H9 (cell line): ENCODE results near the gene ATG2B. TPM values are rescaled to one million over a fixed set of nuclear protein-coding genes. Genes with fewer than 3 reads are reported as not detected.

Experiments used
- DNase-seq: peaks from one replicate; pipeline ENCODE4 v3.0.0-alpha.2; 2017
- H2AFZ ChIP-seq: one replicate; pipeline ENCODE4 v1.6.1; 2013; ENCODE audit warnings: mild to moderate bottlenecking, low read length, control low read depth, moderate library complexity
- H2AK5ac ChIP-seq: 2 replicates; pipeline ENCODE4 v1.6.1; 2013; ENCODE audit warnings: low read length, control low read depth, mixed read lengths; ENCODE audit not compliant: insufficient read length
- H2BK120ac ChIP-seq: one replicate; pipeline ENCODE4 v1.6.1; 2013; ENCODE audit warnings: low read depth, mild to moderate bottlenecking, low read length, control low read depth, inconsistent platforms; ENCODE audit not compliant: poor library complexity, severe bottlenecking
- H2BK12ac ChIP-seq: 2 replicates; pipeline ENCODE4 v1.6.1; 2013; ENCODE audit warnings: low read length, control low read depth, mixed read lengths, low read depth; ENCODE audit not compliant: insufficient read length
- H2BK15ac ChIP-seq: 2 replicates; pipeline ENCODE4 v1.6.1; 2013; ENCODE audit warnings: low read depth, low read length, control low read depth
- H2BK20ac ChIP-seq: one replicate; pipeline ENCODE4 v1.6.1; 2013; ENCODE audit warnings: low read depth, mild to moderate bottlenecking, low read length, control low read depth, inconsistent platforms; ENCODE audit not compliant: poor library complexity, severe bottlenecking
- H2BK5ac ChIP-seq: 2 replicates; pipeline ENCODE4 v1.6.1; 2013; ENCODE audit warnings: low read length, control low read depth, mixed read lengths; ENCODE audit not compliant: insufficient read length
- H3K14ac ChIP-seq: 2 replicates; pipeline ENCODE4 v1.6.1; 2013; ENCODE audit warnings: low read length, control low read depth; ENCODE audit not compliant: insufficient read depth
- H3K18ac ChIP-seq: 2 replicates; pipeline ENCODE4 v1.6.1; 2013; ENCODE audit warnings: low read depth, mild to moderate bottlenecking, mixed read lengths, low read length, control low read depth; ENCODE audit not compliant: insufficient read length
- H3K23ac ChIP-seq: 2 replicates; pipeline ENCODE4 v1.6.1; 2013; ENCODE audit warnings: low read length, control low read depth, mixed read lengths, low read depth; ENCODE audit not compliant: insufficient read length
- H3K23me2 ChIP-seq: 2 replicates; pipeline ENCODE4 v1.6.1; 2013; ENCODE audit warnings: low read depth, mild to moderate bottlenecking, mixed read lengths, low read length, control low read depth; ENCODE audit not compliant: insufficient read length, poor library complexity, severe bottlenecking
- H3K27ac ChIP-seq: 2 replicates; pipeline ENCODE4 v1.5.1; 2013; ENCODE audit warnings: low read length, control low read depth, mixed read lengths, low read depth; ENCODE audit not compliant: insufficient read length
- H3K27me3 ChIP-seq: 2 replicates; pipeline ENCODE4 v1.6.1; 2013; ENCODE audit warnings: low read length, control low read depth, inconsistent platforms; ENCODE audit not compliant: insufficient read depth
- H3K4ac ChIP-seq: 2 replicates; pipeline ENCODE4 v1.6.1; 2013; ENCODE audit warnings: low read depth, mild to moderate bottlenecking, control low read depth, inconsistent platforms, low read length, moderate library complexity
- H3K4me1 ChIP-seq: 2 replicates; pipeline ENCODE4 v1.6.1; 2013; ENCODE audit warnings: low read length, control low read depth, inconsistent platforms; ENCODE audit not compliant: insufficient read depth
- H3K4me2 ChIP-seq: 2 replicates; pipeline ENCODE4 v1.6.1; 2013; ENCODE audit warnings: low read length, control low read depth, mixed read lengths; ENCODE audit not compliant: insufficient read length, insufficient read depth
- H3K56ac ChIP-seq: 2 replicates; pipeline ENCODE4 v1.6.1; 2013; ENCODE audit warnings: low read depth, mild to moderate bottlenecking, mixed read lengths, low read length, control low read depth; ENCODE audit not compliant: insufficient read length
- H3K79me1 ChIP-seq: 2 replicates; pipeline ENCODE4 v1.6.1; 2013; ENCODE audit warnings: low read depth, mild to moderate bottlenecking, moderate library complexity, low read length, control low read depth, inconsistent platforms; ENCODE audit not compliant: insufficient read depth, poor library complexity, severe bottlenecking
- H3K79me2 ChIP-seq: 2 replicates; pipeline ENCODE4 v1.6.1; 2013; ENCODE audit warnings: low read length, control low read depth, inconsistent platforms; ENCODE audit not compliant: insufficient read depth
- H3K9ac ChIP-seq: 2 replicates; pipeline ENCODE4 v1.6.1; 2013; ENCODE audit warnings: low read length, control low read depth, mixed read lengths; ENCODE audit not compliant: insufficient read length; ENCODE audit errors: extremely low read depth
- H3K9me3 ChIP-seq: one replicate; pipeline ENCODE4 v1.6.1; 2013; ENCODE audit warnings: low read depth, low read length, inconsistent platforms; ENCODE audit not compliant: control insufficient read depth
- H3T11ph ChIP-seq: one replicate; pipeline ENCODE4 v1.6.1; 2013; ENCODE audit warnings: mild to moderate bottlenecking, low read length, control low read depth, inconsistent platforms
- H4K20me1 ChIP-seq: one replicate; pipeline ENCODE4 v1.6.1; 2013; ENCODE audit not compliant: control insufficient read depth, insufficient read length, insufficient read depth
- H4K5ac ChIP-seq: 2 replicates; pipeline ENCODE4 v1.6.1; 2013; ENCODE audit warnings: low read depth, mild to moderate bottlenecking, mixed read lengths, low read length, control low read depth; ENCODE audit not compliant: insufficient read length
- H4K8ac ChIP-seq: replicated peaks from 2 replicates; pipeline ENCODE4 v1.6.1; 2013; ENCODE audit warnings: low read length, control low read depth, mixed read lengths, low read depth; ENCODE audit not compliant: insufficient read length
- H4K91ac ChIP-seq: 2 replicates; pipeline ENCODE4 v1.6.1; 2013; ENCODE audit warnings: low read depth, mild to moderate bottlenecking, moderate library complexity, mixed read lengths, low read length, control low read depth; ENCODE audit not compliant: insufficient read length
- H3K27ac Mint-ChIP-seq, 3 experiments: 2 replicates in 2 of 3; 3 replicates in 1 of 3; pipeline ENCODE4 v1.8.0; 2020 to 2021; ENCODE audit warnings: mixed read lengths in 3 of 3, mild to moderate bottlenecking in 1 of 3, moderate library complexity in 1 of 3
- H3K27me3 Mint-ChIP-seq: 2 replicates; pipeline ENCODE4 v1.8.0; 2021; ENCODE audit warnings: low read depth, mild to moderate bottlenecking, moderate library complexity, mixed read lengths
- H3K36me3 Mint-ChIP-seq, 3 experiments: 2 replicates in 2 of 3; 3 replicates in 1 of 3; pipeline ENCODE4 v1.8.0; 2020 to 2021; ENCODE audit warnings: low read depth in 3 of 3, mixed read lengths in 3 of 3; ENCODE audit not compliant: insufficient read depth in 1 of 3
- H3K4me1 Mint-ChIP-seq, 2 experiments: 2 replicates each; pipeline ENCODE4 v1.8.0; 2020; ENCODE audit warnings: mixed read lengths in 2 of 2
- H3K4me3 Mint-ChIP-seq, 2 experiments: 2 replicates in 1 of 2; 3 replicates in 1 of 2; pipeline ENCODE4 v1.8.0; 2020 to 2021; ENCODE audit warnings: mild to moderate bottlenecking in 2 of 2, mixed read lengths in 2 of 2, moderate library complexity in 1 of 2
- H3K9me3 Mint-ChIP-seq, 2 experiments: 2 replicates in 1 of 2; 3 replicates in 1 of 2; pipeline ENCODE4 v1.8.0; 2020; ENCODE audit warnings: mild to moderate bottlenecking in 2 of 2, mixed read lengths in 2 of 2, moderate library complexity in 1 of 2
- whole genome bisulfite sequencing: extraction: QIAGEN DNeasy Blood & Tissue Kit; methylation state at CpG from one replicate; pipeline ENCODE4 v1.1.7; 2013; ENCODE audit warnings: missing lambda C conversion rate, low lambda C conversion rate, mixed read lengths; ENCODE audit not compliant: insufficient read length; ENCODE audit errors: extremely low coverage; 5-methylcytosine and 5-hydroxymethylcytosine counted together
- total RNA-seq: library from RNA; stranded (reverse); gene quantifications from 2 replicates; pipeline ENCODE4 v1.2.1, GENCODE V29; 2021
- TF ChIP-seq, protein P1 (sequence below): fragments of 200-600 bp; sonication (generic); conservative IDR thresholded peaks from 3 replicates; pipeline ENCODE4 v1.8.0; 2021; ENCODE audit warnings: antibody characterized with exemption, mild to moderate bottlenecking

The ATG2B gene
- total RNA-seq, 1 experiment from 2014 or later = 12.6 TPM

DNA sequence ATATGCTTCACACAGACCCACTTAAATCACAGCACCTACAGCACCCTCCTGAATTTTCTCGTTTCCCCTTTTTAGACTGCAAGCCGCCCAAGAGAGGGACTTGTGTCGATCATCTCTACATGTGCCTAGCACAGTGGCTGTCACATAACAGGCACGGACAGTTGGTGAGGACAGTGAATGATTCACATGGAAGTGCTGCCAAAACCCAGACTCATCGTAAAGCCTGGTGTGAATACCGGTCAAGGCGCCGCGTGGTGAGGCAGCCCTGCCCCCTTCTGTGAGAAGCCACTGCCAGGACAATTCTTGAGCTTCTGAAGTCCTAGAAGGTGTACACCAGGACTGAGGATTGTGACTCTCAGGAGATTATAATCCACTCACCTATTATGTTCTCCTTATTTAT is 44.3 kb downstream of the ATG2B start:
- no peak overlapping the region for H3K23ac ChIP-seq
- H3K4me1 Mint-ChIP-seq = peaks cover 0 to 5% of the 10 kb centered on the region in 2 experiments; a peak in 1 of 4 replicates
- H3K23me2 ChIP-seq = no peaks in the 10 kb centered on the region
- H2BK120ac ChIP-seq = no peak overlapping the region
- H3K27ac Mint-ChIP-seq = peak overlapping the region in 1 of 3 experiments; percentile 46; a peak in 2 of 7 replicates
- H4K91ac ChIP-seq = no peak overlapping the region
- H2BK15ac ChIP-seq = no peak overlapping the region
- H3K56ac ChIP-seq = no peak overlapping the region
- no peak overlapping the region for H2BK20ac ChIP-seq
- WGBS = no CpG with 5 or more reads among the region's 9 CpGs
- H3K4me3 Mint-ChIP-seq = no peak overlapping the region
- no peak overlapping the region for H3K4ac ChIP-seq
- H3K27me3 Mint-ChIP-seq = no peaks in the 10 kb centered on the region
- H4K5ac ChIP-seq = no peak overlapping the region
- H2BK5ac ChIP-seq = no peak overlapping the region
- TF ChIP-seq, protein P1, sequence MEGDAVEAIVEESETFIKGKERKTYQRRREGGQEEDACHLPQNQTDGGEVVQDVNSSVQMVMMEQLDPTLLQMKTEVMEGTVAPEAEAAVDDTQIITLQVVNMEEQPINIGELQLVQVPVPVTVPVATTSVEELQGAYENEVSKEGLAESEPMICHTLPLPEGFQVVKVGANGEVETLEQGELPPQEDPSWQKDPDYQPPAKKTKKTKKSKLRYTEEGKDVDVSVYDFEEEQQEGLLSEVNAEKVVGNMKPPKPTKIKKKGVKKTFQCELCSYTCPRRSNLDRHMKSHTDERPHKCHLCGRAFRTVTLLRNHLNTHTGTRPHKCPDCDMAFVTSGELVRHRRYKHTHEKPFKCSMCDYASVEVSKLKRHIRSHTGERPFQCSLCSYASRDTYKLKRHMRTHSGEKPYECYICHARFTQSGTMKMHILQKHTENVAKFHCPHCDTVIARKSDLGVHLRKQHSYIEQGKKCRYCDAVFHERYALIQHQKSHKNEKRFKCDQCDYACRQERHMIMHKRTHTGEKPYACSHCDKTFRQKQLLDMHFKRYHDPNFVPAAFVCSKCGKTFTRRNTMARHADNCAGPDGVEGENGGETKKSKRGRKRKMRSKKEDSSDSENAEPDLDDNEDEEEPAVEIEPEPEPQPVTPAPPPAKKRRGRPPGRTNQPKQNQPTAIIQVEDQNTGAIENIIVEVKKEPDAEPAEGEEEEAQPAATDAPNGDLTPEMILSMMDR = no peak
- H3K79me1 ChIP-seq = no peaks in the 10 kb centered on the region
- H2AFZ ChIP-seq = no peak overlapping the region
- no peak overlapping the region for H3T11ph ChIP-seq
- H3K9ac ChIP-seq = no peak overlapping the region
- H4K8ac ChIP-seq = no peak overlapping the region
- no peak for DNase-seq
- no peaks in the 10 kb centered on the region for H3K9me3 Mint-ChIP-seq
- no peak overlapping the region for H3K14ac ChIP-seq
- H3K79me2 ChIP-seq = no peaks in the 10 kb centered on the region
- H2AK5ac ChIP-seq = no peak overlapping the region
- no peak overlapping the region for H3K27ac ChIP-seq
- H3K4me1 ChIP-seq = no peaks in the 10 kb centered on the region
- H3K4me2 ChIP-seq = no peak overlapping the region
- H3K9me3 ChIP-seq = no peaks in the 10 kb centered on the region
- H2BK12ac ChIP-seq = no peak overlapping the region
- no peaks in the 10 kb centered on the region for H3K27me3 ChIP-seq
- H4K20me1 ChIP-seq = no peaks in the 10 kb centered on the region
- peaks cover 2 to 40% (median 32%) of the 10 kb centered on the region in 3 experiments; a peak in 5 of 7 replicates for H3K36me3 Mint-ChIP-seq
- no peak overlapping the region for H3K18ac ChIP-seq
